ENCODE data around the gene HOXA3.

- TF ChIP-seq CTCF (IDR thresholded peaks at IDR 0.05): no peak
- TF ChIP-seq POLR2AphosphoS5 (IDR thresholded peaks at IDR 0.05; ENCODE audit: insufficient read depth in 1 of 2, low read depth in 1 of 2): no peak
Observed at GRCh38 chr7:27080844-27081436, 71.4 kb downstream of the HOXA3 start.
